ENCODE results near the gene KCNK6.

KCNK6 gene

GRCh38 chr19:38285567-38285966 lies 34.1 kb upstream of the KCNK6 start:
- Histone ChIP-seq H3K36me3 (ENCODE audit: insufficient read depth, low read length) (no peaks in the 10 kb centered on the region), H3K27me3 (ENCODE audit: insufficient read depth, low read length) (no peaks in the 10 kb centered on the region), H3K9me3 (ENCODE audit: low read length) (no peaks in the 10 kb centered on the region), H2AFZ (ENCODE audit: low read depth, low read length) (no peak overlapping the region), H3K4me1 (ENCODE audit: insufficient read depth, low read length) (peaks cover 27% of the 10 kb centered on the region), H3K4me3 (ENCODE audit: low read length) (no peak overlapping the region)

GRCh38 chr19:38287604-38288003 lies 32.0 kb upstream of the KCNK6 start:
- Histone ChIP-seq H3K27me3 (ENCODE audit: insufficient read depth, low read length) (no peaks in the 10 kb centered on the region), H3K4me1 (ENCODE audit: insufficient read depth, low read length) (peaks cover 27% of the 10 kb centered on the region), H3K36me3 (ENCODE audit: insufficient read depth, low read length) (no peaks in the 10 kb centered on the region), H3K4me3 (ENCODE audit: low read length) (no peak overlapping the region), H2AFZ (ENCODE audit: low read depth, low read length) (peak overlapping the region; percentile 7), H3K9me3 (ENCODE audit: low read length) (no peaks in the 10 kb centered on the region)

- H2AFZ ChIP-seq (ENCODE audit: low read depth, low read length) = peak overlapping the region; percentile 7
- H3K4me3 ChIP-seq (ENCODE audit: low read length) = no peak overlapping the region
- peaks cover 27% of the 10 kb centered on the region for H3K4me1 ChIP-seq (ENCODE audit: insufficient read depth, low read length)
- no peaks in the 10 kb centered on the region for H3K27me3 ChIP-seq (ENCODE audit: insufficient read depth, low read length)
- H3K36me3 ChIP-seq (ENCODE audit: insufficient read depth, low read length) = no peaks in the 10 kb centered on the region
- no peaks in the 10 kb centered on the region for H3K9me3 ChIP-seq (ENCODE audit: low read length)
Observed at GRCh38 chr19:38288123-38288855, 31.4 kb upstream of the KCNK6 start.

- H3K36me3 ChIP-seq (ENCODE audit: insufficient read depth, low read length) = no peaks in the 10 kb centered on the region
- H2AFZ ChIP-seq (ENCODE audit: low read depth, low read length) = no peak overlapping the region
- peaks cover 27% of the 10 kb centered on the region for H3K4me1 ChIP-seq (ENCODE audit: insufficient read depth, low read length)
- no peak overlapping the region for H3K4me3 ChIP-seq (ENCODE audit: low read length)
- H3K27me3 ChIP-seq (ENCODE audit: insufficient read depth, low read length) = no peaks in the 10 kb centered on the region
- H3K9me3 ChIP-seq (ENCODE audit: low read length) = no peaks in the 10 kb centered on the region
Observed at GRCh38 chr19:38289955-38290354, 29.7 kb upstream of the KCNK6 start.

GRCh38 chr19:38290631-38291147 lies 29.0 kb upstream of the KCNK6 start:
- H3K4me3 ChIP-seq (ENCODE audit: low read length) = no peak overlapping the region
- peaks cover 27% of the 10 kb centered on the region for H3K4me1 ChIP-seq (ENCODE audit: insufficient read depth, low read length)
- H3K9me3 ChIP-seq (ENCODE audit: low read length) = no peaks in the 10 kb centered on the region
- no peaks in the 10 kb centered on the region for H3K36me3 ChIP-seq (ENCODE audit: insufficient read depth, low read length)
- no peak overlapping the region for H2AFZ ChIP-seq (ENCODE audit: low read depth, low read length)
- no peaks in the 10 kb centered on the region for H3K27me3 ChIP-seq (ENCODE audit: insufficient read depth, low read length)

- Histone ChIP-seq H2AFZ (ENCODE audit: low read depth, low read length) (no peak overlapping the region), H3K36me3 (ENCODE audit: insufficient read depth, low read length) (no peaks in the 10 kb centered on the region), H3K4me1 (ENCODE audit: insufficient read depth, low read length) (peaks cover 27% of the 10 kb centered on the region), H3K4me3 (ENCODE audit: low read length) (no peak overlapping the region), H3K9me3 (ENCODE audit: low read length) (no peaks in the 10 kb centered on the region), H3K27me3 (ENCODE audit: insufficient read depth, low read length) (no peaks in the 10 kb centered on the region)
Observed at GRCh38 chr19:38291855-38292254, 27.8 kb upstream of the KCNK6 start.

GRCh38 chr19:38293281-38293680 lies 26.4 kb upstream of the KCNK6 start:
- no peaks in the 10 kb centered on the region for H3K9me3 ChIP-seq (ENCODE audit: low read length)

GRCh38 chr19:38294090-38294489 lies 25.6 kb upstream of the KCNK6 start:
- no peak overlapping the region for H3K4me3 ChIP-seq (ENCODE audit: low read length)
- no peak overlapping the region for H2AFZ ChIP-seq (ENCODE audit: low read depth, low read length)
- H3K9me3 ChIP-seq (ENCODE audit: low read length) = no peaks in the 10 kb centered on the region
- H3K4me1 ChIP-seq (ENCODE audit: insufficient read depth, low read length) = peaks cover 8% of the 10 kb centered on the region
- no peaks in the 10 kb centered on the region for H3K27me3 ChIP-seq (ENCODE audit: insufficient read depth, low read length)
- no peaks in the 10 kb centered on the region for H3K36me3 ChIP-seq (ENCODE audit: insufficient read depth, low read length)

More at GRCh38 chr19:38293281-38293680, 26.4 kb upstream of the KCNK6 start:
- Histone ChIP-seq H3K27me3 (ENCODE audit: insufficient read depth, low read length) (no peaks in the 10 kb centered on the region), H3K36me3 (ENCODE audit: insufficient read depth, low read length) (no peaks in the 10 kb centered on the region), H3K4me3 (ENCODE audit: low read length) (no peak overlapping the region), H3K4me1 (ENCODE audit: insufficient read depth, low read length) (peaks cover 15% of the 10 kb centered on the region), H2AFZ (ENCODE audit: low read depth, low read length) (no peak overlapping the region)

- Histone ChIP-seq H2AFZ (ENCODE audit: low read depth, low read length) (no peak overlapping the region), H3K4me3 (ENCODE audit: low read length) (no peak overlapping the region), H3K27me3 (ENCODE audit: insufficient read depth, low read length) (no peaks in the 10 kb centered on the region), H3K4me1 (ENCODE audit: insufficient read depth, low read length) (peaks cover 7% of the 10 kb centered on the region), H3K36me3 (ENCODE audit: insufficient read depth, low read length) (no peaks in the 10 kb centered on the region), H3K9me3 (ENCODE audit: low read length) (no peaks in the 10 kb centered on the region)
Observed at GRCh38 chr19:38298821-38299680, 20.6 kb upstream of the KCNK6 start.

- Histone ChIP-seq H3K4me1 (ENCODE audit: insufficient read depth, low read length) (peaks cover 7% of the 10 kb centered on the region), H3K36me3 (ENCODE audit: insufficient read depth, low read length) (peaks cover 8% of the 10 kb centered on the region), H2AFZ (ENCODE audit: low read depth, low read length) (no peak within 1 kb of the TSS), H3K4me3 (ENCODE audit: low read length) (no peak within 1 kb of the TSS), H3K9me3 (ENCODE audit: low read length) (no peaks in the 10 kb centered on the region), H3K27me3 (ENCODE audit: insufficient read depth, low read length) (no peaks in the 10 kb centered on the region)
Observed at GRCh38 chr19:38303517-38304351, 15.9 kb upstream of the KCNK6 start, which contains the start of gene C19orf33. TSS of gene C19orf33 (plus strand) at chr19:38304251. CDS start at chr19:38304262, 11 bp downstream.

GRCh38 chr19:38304352-38304865 lies 15.2 kb upstream of the KCNK6 start:
- Histone ChIP-seq H3K36me3 (ENCODE audit: insufficient read depth, low read length) (peaks cover 8% of the 10 kb centered on the region), H3K9me3 (ENCODE audit: low read length) (no peaks in the 10 kb centered on the region), H3K27me3 (ENCODE audit: insufficient read depth, low read length) (no peaks in the 10 kb centered on the region), H3K4me1 (ENCODE audit: insufficient read depth, low read length) (peaks cover 7% of the 10 kb centered on the region), H3K4me3 (ENCODE audit: low read length) (no peak overlapping the region), H2AFZ (ENCODE audit: low read depth, low read length) (no peak overlapping the region)

- H3K4me1 ChIP-seq (ENCODE audit: insufficient read depth, low read length) = peaks cover 7% of the 10 kb centered on the region
- H3K36me3 ChIP-seq (ENCODE audit: insufficient read depth, low read length) = peaks cover 8% of the 10 kb centered on the region
- H3K27me3 ChIP-seq (ENCODE audit: insufficient read depth, low read length) = no peaks in the 10 kb centered on the region
- H3K4me3 ChIP-seq (ENCODE audit: low read length) = no peak overlapping the region
- H3K9me3 ChIP-seq (ENCODE audit: low read length) = no peaks in the 10 kb centered on the region
- no peak overlapping the region for H2AFZ ChIP-seq (ENCODE audit: low read depth, low read length)
Observed at GRCh38 chr19:38304866-38305429, 14.7 kb upstream of the KCNK6 start.

All from neuron (in vitro differentiated cells).